NCI-H2107 (cell line): ENCODE measurements around the gene CCS.
"Not testable (repeated sequence)": the region's sequence is repeated elsewhere in the genome, so short reads cannot be mapped to it uniquely, and the experiment has no call there.

Experiments used
- DNase-seq: peaks from one replicate; lab custom pipeline; 2025; lab: John Stamatoyannopoulos, UW

CCS gene

GRCh38 chr11:66591175-66591574 lies 1.8 kb upstream of the CCS start:
- DNase-seq = no peak

DNA sequence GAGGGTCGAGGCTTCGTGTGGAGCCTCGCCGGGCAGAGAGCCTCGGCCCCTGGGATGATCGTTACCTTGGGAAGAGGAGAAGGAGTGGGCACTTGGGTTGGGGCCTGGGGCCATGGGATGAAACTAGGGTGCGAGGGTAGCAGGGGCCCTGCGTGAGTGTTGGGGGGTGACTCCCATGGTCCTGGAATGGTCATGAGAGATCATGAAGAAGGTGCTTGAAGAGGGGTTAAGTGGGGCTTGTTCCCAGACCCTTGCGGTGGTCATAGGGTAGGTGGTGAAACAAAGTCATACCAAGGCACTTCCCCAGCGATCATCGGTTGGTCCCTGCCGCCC lies 284 bp downstream of the CCS start:
- DNase-seq = no peak

GRCh38 chr11:66593650-66594049 lies 665 bp downstream of the CCS start:
- DNase-seq = no peak

DNA sequence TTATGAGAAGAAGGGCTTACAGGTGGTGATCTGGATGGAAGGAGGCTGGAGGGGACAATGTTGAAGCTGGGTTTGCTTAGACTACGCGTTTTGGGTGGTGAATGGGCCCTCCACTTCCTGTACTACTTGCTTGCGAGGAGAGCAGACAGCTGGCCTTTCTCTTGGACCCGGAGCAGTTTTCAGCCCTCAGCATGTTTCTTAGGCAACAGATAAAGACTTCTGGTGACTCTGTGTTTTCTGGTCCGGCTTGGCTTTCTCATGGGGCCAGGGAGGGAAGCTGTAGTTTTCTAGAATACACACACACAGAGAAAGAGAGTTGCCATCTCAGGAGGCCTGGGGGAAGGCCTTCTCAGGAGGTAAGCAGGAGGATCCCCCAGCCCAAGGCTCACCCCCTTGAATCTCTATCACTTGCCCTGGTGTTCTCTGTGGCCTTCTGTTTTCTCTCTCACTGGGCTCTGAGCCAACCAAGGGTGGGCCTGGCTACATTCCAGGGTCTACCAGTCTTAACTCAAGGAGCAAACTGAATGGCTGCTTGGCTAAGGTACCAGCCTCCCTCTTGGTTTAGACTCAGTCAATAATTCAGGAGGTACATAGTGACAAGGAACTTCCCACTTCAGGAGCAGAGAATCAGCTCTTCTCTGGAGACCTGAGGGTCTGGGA lies 2.4 kb downstream of the CCS start:
- no peak for DNase-seq

GRCh38 chr11:66598993-66599392 lies 6.0 kb downstream of the CCS start:
- DNase-seq = no peak

GRCh38 chr11:66600219-66600618 lies 7.2 kb downstream of the CCS start:
- no peak for DNase-seq

DNA sequence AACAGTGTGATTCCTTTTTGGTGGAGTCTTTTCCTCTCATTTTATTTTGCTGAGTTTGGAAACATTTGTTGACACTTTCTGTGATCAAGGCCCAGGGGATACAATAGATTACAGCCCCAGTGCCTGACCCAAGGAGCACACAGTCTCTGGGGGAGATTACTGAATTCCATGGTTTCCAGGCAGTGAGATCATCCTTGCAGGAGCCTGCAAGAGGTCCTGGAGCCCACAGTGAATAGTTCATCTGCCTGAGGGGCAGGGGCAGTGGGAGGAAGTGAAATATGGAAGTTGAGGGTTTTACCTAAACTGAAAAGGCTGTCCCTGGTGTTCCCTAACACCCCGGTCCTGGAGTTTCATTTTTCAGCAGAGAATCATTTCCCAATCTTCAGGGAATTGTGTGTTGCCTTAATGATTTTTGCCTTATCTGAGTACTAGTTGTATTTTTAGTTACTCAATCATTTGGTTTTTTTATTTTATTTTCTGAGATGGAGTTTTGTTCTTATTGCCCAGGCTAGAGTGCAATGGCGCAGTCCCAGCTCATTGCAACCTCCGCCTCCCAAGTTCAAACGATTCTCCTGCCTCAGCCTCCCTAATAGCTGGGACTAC lies 7.7 kb downstream of the CCS start:
- no peak for DNase-seq

- DNase-seq = no peak
Observed at GRCh38 chr11:66603072-66603471, 10.1 kb downstream of the CCS start.

GRCh38 chr11:66604155-66604554 lies 11.2 kb downstream of the CCS start:
- DNase-seq = no peak

- DNase-seq = not testable (repeated sequence)
Observed at GRCh38 chr11:66606608-66607007, 13.6 kb downstream of the CCS start.

GRCh38 chr11:66607126-66607834 lies 14.3 kb downstream of the CCS start:
- no peak for DNase-seq

GRCh38 chr11:66609721-66610617 lies 17.0 kb downstream of the CCS start:
- no peak for DNase-seq

DNA sequence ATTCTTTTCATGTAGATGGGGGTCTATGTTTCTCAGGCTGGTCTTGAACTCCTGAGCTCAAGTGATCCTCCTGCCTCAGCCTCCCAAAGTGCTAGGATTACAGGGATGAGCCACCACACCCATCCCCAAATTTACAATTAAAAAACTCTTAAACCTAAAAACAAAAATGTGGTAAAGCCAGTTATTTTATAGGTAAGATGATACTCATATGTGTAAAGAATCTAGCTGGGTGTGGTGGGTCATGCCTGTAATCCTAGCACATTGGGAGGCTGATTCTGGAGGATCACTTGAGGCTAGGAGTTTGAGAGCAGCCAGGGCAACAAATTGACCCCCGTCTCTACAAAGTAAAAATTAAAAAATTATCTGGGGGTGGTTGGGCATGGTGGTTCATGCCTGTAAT lies 19.5 kb downstream of the CCS start:
- DNase-seq = no peak

DNA sequence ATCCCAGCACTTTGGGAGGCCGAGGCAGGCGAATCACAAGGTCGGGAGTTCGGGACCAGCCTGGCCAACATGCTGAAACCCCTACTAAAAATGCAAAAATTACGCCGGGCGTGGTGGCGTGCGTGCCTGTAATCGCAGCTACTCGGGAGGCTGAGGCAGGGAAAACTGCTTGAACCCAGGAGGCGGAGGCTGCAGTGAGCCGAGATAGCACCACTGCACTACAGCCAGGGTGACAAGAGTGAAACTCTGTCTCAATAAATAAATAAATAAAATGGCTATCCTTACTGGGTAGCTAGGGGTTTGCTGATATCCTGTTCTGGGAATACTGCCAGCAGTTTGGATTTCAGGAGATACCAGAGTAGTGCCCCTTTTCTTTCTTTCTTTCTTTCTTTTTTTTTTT lies 21.1 kb downstream of the CCS start:
- DNase-seq = no peak

DNA sequence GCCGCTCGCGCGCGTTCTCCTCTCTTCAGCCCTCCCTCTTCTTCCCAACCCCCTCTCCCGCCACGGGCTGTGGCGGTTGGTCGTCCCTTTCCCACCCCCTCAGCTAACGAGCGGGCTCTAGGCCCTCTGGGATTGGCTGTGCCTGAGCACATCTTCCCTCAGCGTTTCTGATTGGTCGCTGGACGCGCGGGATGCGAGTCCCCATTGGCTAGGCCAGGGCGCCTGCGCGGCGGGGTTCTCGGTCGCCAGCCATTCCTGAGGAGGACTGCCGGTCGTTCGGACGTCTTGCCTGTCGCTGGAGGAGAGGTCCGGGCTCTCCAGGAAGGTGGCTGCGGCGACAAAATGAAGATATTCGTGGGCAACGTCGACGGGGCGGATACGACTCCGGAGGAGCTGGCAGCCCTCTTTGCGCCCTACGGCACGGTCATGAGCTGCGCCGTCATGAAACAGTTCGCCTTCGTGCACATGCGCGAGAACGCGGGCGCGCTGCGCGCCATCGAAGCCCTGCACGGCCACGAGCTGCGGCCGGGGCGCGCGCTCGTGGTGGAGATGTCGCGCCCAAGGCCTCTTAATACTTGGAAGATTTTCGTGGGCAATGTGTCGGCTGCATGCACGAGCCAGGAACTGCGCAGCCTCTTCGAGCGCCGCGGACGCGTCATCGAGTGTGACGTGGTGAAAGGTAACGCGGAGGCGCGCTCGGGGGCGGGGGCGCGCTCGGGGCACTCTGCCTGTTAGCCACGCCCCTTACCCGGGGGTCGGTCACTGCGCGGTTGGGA lies 23.6 kb downstream of the CCS start, which contains the start of gene RBM14:
TSS of gene RBM14 (plus strand) at position 252 of the 776 bp plus-strand sequence. CDS start at position 343, 91 bp downstream.
- peak; percentile 96 for DNase-seq

DNA sequence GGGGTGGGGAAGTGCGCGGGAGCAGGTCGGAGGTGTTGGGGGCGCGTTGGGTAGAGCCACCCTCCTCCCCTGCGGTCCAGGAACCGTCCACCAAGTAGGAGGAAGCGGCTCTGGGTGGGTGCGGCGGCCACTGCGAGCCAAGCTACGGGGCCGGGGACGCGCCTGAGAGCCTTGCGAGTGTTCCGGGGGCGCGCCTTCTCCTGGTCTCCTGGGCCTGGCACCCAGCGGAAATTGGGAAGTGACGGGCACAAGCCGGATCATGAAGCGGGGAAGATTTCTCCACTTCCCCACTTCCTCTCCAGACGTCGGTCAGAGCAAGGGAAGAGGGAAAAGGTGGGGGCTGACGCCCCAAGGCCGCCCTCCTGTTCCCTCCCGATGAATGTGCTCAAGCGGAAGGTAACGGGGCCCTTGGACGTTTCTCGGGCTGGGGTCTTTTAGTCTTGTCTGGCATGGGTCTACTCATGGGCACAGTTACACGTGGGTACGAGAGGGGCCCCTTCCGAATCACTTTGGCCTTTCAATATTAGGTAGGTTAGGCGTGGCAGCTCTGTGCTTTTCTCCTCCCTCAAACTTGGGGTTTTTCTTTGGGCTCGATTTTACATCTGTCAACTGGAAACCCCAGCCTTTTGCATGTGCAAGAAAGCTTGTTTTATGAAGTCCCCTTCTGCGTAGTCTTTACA lies 24.3 kb downstream of the CCS start:
- DNase-seq = no peak

DNA sequence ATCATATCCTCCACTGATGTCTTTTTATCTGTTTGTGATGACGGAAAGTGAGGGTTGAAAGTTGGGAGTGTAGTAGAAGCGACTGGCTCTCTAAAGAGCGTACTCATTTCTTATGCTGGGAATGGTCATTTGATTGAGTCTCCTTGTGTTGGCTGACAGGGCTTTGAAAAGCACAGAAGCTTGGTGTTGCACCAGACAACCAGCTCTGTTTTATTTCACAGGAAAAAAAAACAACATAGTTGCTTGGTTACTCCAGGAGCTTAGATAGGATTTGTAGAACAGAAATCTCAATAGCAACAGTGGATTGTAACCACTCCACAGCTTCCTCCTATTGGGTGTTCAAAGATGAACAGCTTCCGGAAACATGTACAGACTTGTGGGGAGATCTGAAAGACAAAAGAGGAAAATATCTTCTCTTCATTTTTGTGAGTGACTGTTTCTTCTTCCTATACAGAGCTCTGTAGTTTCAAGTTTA lies 26.1 kb downstream of the CCS start:
- DNase-seq = no peak

GRCh38 chr11:66624450-66624849 lies 31.5 kb downstream of the CCS start:
- DNase-seq = no peak

GRCh38 chr11:66625041-66625751 lies 32.2 kb downstream of the CCS start:
- no peak for DNase-seq

- DNase-seq = no peak
Observed at GRCh38 chr11:66625752-66626149, 32.8 kb downstream of the CCS start.
